KMS-11 (cell line): ENCODE results near the gene CADPS2.

ENCODE experiments used
- H2AFZ ChIP-seq: fragments of 200-600 bp; sonication (generic); 2 replicates; pipeline ENCODE4 v1.6.1; 2016; ENCODE audit warnings: antibody characterized with exemption, mixed run types, low read depth
- H3K27ac ChIP-seq: fragments of 200-600 bp; sonication (generic); 2 replicates; pipeline ENCODE4 v1.6.1; 2016; ENCODE audit warnings: mild to moderate bottlenecking, mixed run types
- H3K27me3 ChIP-seq: fragments of 200-600 bp; sonication (generic); 2 replicates; pipeline ENCODE4 v1.6.1; 2017; ENCODE audit warnings: mild to moderate bottlenecking, low read depth, mixed run types, moderate library complexity; ENCODE audit not compliant: insufficient read depth
- H3K36me3 ChIP-seq: fragments of 200-600 bp; sonication (generic); 2 replicates; pipeline ENCODE4 v1.6.1; 2017; ENCODE audit warnings: mild to moderate bottlenecking, mixed run types; ENCODE audit not compliant: insufficient read depth
- H3K4me1 ChIP-seq: fragments of 200-600 bp; sonication (generic); 2 replicates; pipeline ENCODE4 v1.6.1; 2016; ENCODE audit warnings: mild to moderate bottlenecking, low read depth, mixed run types; ENCODE audit not compliant: poor library complexity, severe bottlenecking
- H3K4me2 ChIP-seq: fragments of 200-600 bp; sonication (generic); 2 replicates; pipeline ENCODE4 v1.7.0; 2016; ENCODE audit warnings: mild to moderate bottlenecking, mixed run types
- H3K4me3 ChIP-seq: fragments of 200-600 bp; sonication (generic); IDR thresholded peaks from 2 replicates; pipeline ENCODE4 v1.6.1; 2017; ENCODE audit warnings: low read depth, low read length, mixed read lengths; ENCODE audit not compliant: insufficient read depth
- H3K79me2 ChIP-seq: fragments of 200-600 bp; sonication (generic); 2 replicates; pipeline ENCODE4 v1.6.1; 2016; ENCODE audit warnings: low read depth, mixed run types; ENCODE audit not compliant: insufficient read depth
- H3K9ac ChIP-seq: fragments of 200-600 bp; sonication (generic); 2 replicates; pipeline ENCODE4 v1.6.1; 2016; ENCODE audit warnings: mild to moderate bottlenecking, mixed run types
- H4K20me1 ChIP-seq: fragments of 200-600 bp; sonication (generic); 2 replicates; pipeline ENCODE4 v1.6.1; 2016; ENCODE audit warnings: mild to moderate bottlenecking, mixed run types; ENCODE audit not compliant: insufficient read depth
- TF ChIP-seq, protein P1 (sequence below): fragments of 200-600 bp; sonication (generic); conservative IDR thresholded peaks from 2 replicates; pipeline ENCODE4 v1.6.1; 2017; ENCODE audit warnings: low read depth, mild to moderate bottlenecking, antibody characterized with exemption, low read length, moderate library complexity, mixed read lengths

The CADPS2 gene

DNA sequence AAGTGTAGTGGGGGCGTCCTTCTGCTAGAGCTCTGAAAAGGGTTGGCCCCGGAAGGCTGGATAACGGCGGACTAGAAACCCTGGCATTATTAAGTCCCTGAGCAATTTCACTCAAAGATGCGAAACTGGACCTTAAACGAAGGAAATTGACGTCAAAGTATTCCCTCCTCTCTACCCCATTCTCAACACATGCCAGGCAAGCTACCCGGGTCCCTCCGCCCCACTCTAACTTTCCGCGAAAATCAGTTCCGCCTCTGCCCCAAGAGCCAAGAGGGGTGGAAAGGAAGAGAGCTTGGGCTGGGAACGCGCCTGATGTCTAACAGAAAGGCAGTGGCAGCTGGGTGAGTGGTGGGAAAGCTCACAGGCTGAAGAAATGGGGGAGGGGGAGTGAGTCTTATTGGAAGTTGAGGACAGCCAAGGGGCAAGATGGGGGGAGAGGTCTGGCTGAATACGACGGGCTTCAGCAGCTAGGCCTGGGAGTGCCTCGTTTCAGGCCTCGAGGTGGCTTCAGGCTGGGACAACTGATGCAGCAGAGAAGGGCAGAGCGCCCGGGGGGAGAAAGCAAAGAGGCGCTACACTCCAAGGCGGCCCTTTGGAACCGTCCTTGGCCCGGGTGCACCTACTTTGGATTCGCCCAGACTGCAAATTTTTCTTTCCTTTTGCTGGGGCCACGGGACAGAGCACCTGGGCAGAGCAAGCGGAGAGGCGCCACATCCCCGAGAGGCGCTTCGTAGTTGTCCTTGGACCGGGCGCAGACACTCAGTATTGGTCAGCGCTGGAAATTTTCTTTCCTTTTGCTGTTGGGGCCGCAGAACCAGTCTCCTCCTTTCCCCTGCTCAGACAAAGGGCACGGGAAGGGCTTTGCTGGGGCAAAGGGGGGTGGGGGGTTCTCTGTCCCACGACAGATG, 579.7 kb downstream of the CADPS2 start:
- Histone ChIP-seq H3K4me2 (no peak overlapping the region), H3K4me3 (no peak overlapping the region), H3K9ac (no peak overlapping the region), H3K79me2 (peaks cover 41% of the 10 kb centered on the region), H3K4me1 (peaks cover 11% of the 10 kb centered on the region), H4K20me1 (no peaks in the 10 kb centered on the region; the same call in 1 of the 2 replicates), H3K27me3 (no peaks in the 10 kb centered on the region), H3K27ac (no peak overlapping the region), H3K36me3 (no peaks in the 10 kb centered on the region), H2AFZ (no peak overlapping the region)
- TF ChIP-seq, protein P1, sequence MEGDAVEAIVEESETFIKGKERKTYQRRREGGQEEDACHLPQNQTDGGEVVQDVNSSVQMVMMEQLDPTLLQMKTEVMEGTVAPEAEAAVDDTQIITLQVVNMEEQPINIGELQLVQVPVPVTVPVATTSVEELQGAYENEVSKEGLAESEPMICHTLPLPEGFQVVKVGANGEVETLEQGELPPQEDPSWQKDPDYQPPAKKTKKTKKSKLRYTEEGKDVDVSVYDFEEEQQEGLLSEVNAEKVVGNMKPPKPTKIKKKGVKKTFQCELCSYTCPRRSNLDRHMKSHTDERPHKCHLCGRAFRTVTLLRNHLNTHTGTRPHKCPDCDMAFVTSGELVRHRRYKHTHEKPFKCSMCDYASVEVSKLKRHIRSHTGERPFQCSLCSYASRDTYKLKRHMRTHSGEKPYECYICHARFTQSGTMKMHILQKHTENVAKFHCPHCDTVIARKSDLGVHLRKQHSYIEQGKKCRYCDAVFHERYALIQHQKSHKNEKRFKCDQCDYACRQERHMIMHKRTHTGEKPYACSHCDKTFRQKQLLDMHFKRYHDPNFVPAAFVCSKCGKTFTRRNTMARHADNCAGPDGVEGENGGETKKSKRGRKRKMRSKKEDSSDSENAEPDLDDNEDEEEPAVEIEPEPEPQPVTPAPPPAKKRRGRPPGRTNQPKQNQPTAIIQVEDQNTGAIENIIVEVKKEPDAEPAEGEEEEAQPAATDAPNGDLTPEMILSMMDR: no peak

GRCh38 chr7:122305475-122306319, 580.6 kb downstream of the CADPS2 start:
- TF ChIP-seq, protein P1: no peak
- H3K79me2 ChIP-seq: peaks cover 41% of the 10 kb centered on the region
- no peaks in the 10 kb centered on the region for H3K36me3 ChIP-seq
- no peak overlapping the region for H3K9ac ChIP-seq
- H3K4me1 ChIP-seq: peaks cover 4% of the 10 kb centered on the region
- no peaks in the 10 kb centered on the region; the same call in 1 of the 2 replicates for H4K20me1 ChIP-seq
- H3K4me2 ChIP-seq: no peak overlapping the region
- H3K4me3 ChIP-seq: no peak overlapping the region
- H2AFZ ChIP-seq: no peak overlapping the region
- H3K27me3 ChIP-seq: no peaks in the 10 kb centered on the region
- H3K27ac ChIP-seq: no peak overlapping the region

- no peak overlapping the region for H2AFZ ChIP-seq
- peaks cover 4% of the 10 kb centered on the region for H3K4me1 ChIP-seq
- no peak overlapping the region for H3K27ac ChIP-seq
- H3K27me3 ChIP-seq: no peaks in the 10 kb centered on the region
- no peaks in the 10 kb centered on the region; the same call in 1 of the 2 replicates for H4K20me1 ChIP-seq
- no peak overlapping the region for H3K4me2 ChIP-seq
- H3K36me3 ChIP-seq: no peaks in the 10 kb centered on the region
- TF ChIP-seq, protein P1: no peak
- peaks cover 38% of the 10 kb centered on the region for H3K79me2 ChIP-seq
- H3K9ac ChIP-seq: no peak overlapping the region
- no peak overlapping the region for H3K4me3 ChIP-seq
These were observed 581.3 kb downstream of the CADPS2 start for GRCh38 chr7:122304996-122305421.

DNA sequence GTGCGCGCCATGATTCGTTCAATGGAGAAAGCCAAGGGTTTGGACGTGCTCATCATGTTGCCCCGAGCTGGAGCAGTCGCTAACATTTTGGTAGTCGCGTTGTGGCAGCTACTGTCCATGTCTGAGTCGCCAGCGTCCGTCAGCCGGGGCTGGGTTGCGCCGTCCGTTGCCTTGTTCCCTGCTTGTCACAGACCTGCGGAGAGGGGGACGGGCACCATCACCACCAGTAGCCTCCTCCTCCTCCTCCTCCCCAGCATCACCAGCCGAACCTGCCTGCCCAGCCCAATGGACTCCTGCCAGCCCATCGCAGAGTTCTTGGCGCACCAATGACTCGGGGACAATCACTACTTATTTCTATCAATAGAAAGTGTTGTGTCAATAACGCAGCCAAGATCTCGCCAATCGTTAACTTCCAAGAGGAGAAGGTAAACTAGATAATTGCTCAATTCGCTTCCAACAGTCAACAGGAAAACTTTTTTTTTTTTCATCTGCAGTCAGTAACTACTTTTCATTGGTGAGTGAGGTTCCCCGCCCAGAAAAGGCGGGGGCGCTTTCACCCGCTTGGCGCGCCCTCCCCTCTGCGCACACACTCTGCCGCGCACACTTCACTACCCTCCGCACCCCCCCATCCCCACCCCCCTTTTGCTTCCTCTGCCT, 581.8 kb downstream of the CADPS2 start, which contains the start of gene FEZF1:
TSS of gene FEZF1 (minus strand) at position 432 of the 657 bp plus-strand sequence. CDS start at position 119, 313 bp downstream.
- Histone ChIP-seq H3K27ac (no peak within 1 kb of the TSS), H3K36me3 (no peaks in the 10 kb centered on the region), H3K4me3 (no peak within 1 kb of the TSS), H3K27me3 (no peaks in the 10 kb centered on the region), H3K79me2 (peaks cover 32% of the 10 kb centered on the region), H3K4me2 (no peak within 1 kb of the TSS), H3K9ac (no peak within 1 kb of the TSS), H2AFZ (no peak within 1 kb of the TSS), H3K4me1 (peaks cover 4% of the 10 kb centered on the region), H4K20me1 (no peaks in the 10 kb centered on the region; the same call in 1 of the 2 replicates)
- TF ChIP-seq, protein P1: no peak
